ENCODE results near the gene SDK1. TPM values are rescaled to one million over a fixed set of nuclear protein-coding genes. Genes with fewer than 3 reads are reported as not detected.

The SDK1 gene
- total and polyA plus RNA-seq, 10 of the 15 experiments (the other 5 are each of a cell fraction or from before 2014, with no cell fraction given), result 0.14 to 0.33 TPM; not detected in 8

DNA sequence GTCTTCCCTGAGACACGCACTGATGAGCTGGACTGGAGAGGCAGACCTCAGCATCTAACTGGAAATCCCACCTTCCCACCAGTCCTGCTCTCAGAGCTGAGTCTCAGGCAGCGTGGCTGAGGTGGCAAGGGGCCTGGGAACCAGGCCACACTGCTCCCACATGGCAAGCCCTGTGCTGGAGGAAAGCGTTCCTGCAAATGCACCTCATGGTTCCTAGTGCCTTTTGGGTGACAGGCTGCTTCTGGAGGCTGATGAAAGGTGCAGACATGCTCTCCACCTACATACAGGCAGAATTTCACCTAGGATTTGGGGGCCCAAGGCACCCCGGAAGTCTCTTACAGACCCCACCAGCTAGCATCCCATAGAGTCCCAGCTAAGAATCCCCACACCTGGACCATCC, 948.2 kb downstream of the SDK1 start:
- no peak overlapping the region for H3K9ac ChIP-seq (ENCODE audit: control insufficient read depth, insufficient read depth, low read length)
- 37% methylated on average over 4 of the region's 4 CpGs for WGBS (ENCODE audit: insufficient coverage, insufficient replicate concordance, low lambda C conversion rate, missing lambda C conversion rate)
- no peaks in the 10 kb centered on the region for H3K79me2 ChIP-seq (ENCODE audit: control insufficient read depth, insufficient read depth, low read length)
- no peak for ATAC-seq
- H3K4me2 ChIP-seq (ENCODE audit: control insufficient read depth, insufficient read depth), result no peak overlapping the region
- no TSS peak for BruUV-seq (replicated peaks)
- ChIA-PET RAD21 (ENCODE audit: unreplicated experiment) (no interaction called here), CTCF (no interaction called here), SMC1A (ENCODE audit: uncharacterized antibody, unreplicated experiment) (no interaction called here), POLR2A (no interaction called here)
- H3K4me3 ChIP-seq, result no peak overlapping the region
- no peak overlapping the region for H2AFZ ChIP-seq (ENCODE audit: control insufficient read depth, low read depth, low read length)
- H3K9me3 ChIP-seq (replicated peaks; ENCODE audit: control insufficient read depth, insufficient read depth, low read length), result no peaks in the 10 kb centered on the region; the same call in 2 of the 3 replicates
- H3K27ac ChIP-seq (ENCODE audit: control insufficient read depth, insufficient read depth), result no peak overlapping the region
- in situ Hi-C loops (cut with MboI) (no loop called here), intact Hi-C loops (cut with micrococcal nuclease; ENCODE audit: unreplicated experiment) (no loop called here)
- no peaks in the 10 kb centered on the region for H4K20me1 ChIP-seq (ENCODE audit: control insufficient read depth, insufficient read depth)
- TF ChIP-seq, protein P1, sequence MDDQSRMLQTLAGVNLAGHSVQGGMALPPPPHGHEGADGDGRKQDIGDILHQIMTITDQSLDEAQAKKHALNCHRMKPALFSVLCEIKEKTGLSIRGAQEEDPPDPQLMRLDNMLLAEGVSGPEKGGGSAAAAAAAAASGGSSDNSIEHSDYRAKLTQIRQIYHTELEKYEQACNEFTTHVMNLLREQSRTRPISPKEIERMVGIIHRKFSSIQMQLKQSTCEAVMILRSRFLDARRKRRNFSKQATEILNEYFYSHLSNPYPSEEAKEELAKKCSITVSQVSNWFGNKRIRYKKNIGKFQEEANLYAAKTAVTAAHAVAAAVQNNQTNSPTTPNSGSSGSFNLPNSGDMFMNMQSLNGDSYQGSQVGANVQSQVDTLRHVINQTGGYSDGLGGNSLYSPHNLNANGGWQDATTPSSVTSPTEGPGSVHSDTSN (IDR thresholded peaks at IDR 0.05; ENCODE audit: insufficient replicate concordance, low read depth, low read length), result no peak
- TF ChIP-seq, protein P2, sequence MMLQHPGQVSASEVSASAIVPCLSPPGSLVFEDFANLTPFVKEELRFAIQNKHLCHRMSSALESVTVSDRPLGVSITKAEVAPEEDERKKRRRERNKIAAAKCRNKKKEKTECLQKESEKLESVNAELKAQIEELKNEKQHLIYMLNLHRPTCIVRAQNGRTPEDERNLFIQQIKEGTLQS (IDR thresholded peaks at IDR 0.05; ENCODE audit: borderline replicate concordance, extremely low read depth, low read depth, low read length), result no peak
- TF ChIP-seq RAD51 (IDR thresholded peaks at IDR 0.05) (no peak), RB1 (IDR thresholded peaks at IDR 0.05; ENCODE audit: borderline replicate concordance) (no peak), KDM1A (IDR thresholded peaks at IDR 0.05; ENCODE audit: borderline replicate concordance) (no peak), CHD1 (IDR thresholded peaks at IDR 0.05; ENCODE audit: low read depth, low read length) (no peak), BACH1 (IDR thresholded peaks at IDR 0.05; ENCODE audit: borderline replicate concordance) (no peak), TCF7 (IDR thresholded peaks at IDR 0.05; ENCODE audit: borderline replicate concordance) (no peak), STAT1 (conservative IDR thresholded peaks at IDR 0.05) (no peak), CHD4 (IDR thresholded peaks at IDR 0.05) (no peak), BHLHE40 (IDR thresholded peaks at IDR 0.05; ENCODE audit: borderline replicate concordance in 1 of 2, low read depth in 2 of 2, low read length in 1 of 2) (no peak), CHD2 (IDR thresholded peaks at IDR 0.05; ENCODE audit: borderline replicate concordance, low read depth, low read length) (no peak), IKZF2 (IDR thresholded peaks at IDR 0.05) (no peak), KAT2A (conservative IDR thresholded peaks at IDR 0.05; ENCODE audit: control insufficient read depth, low read depth, low read length) (no peak)
- TF ChIP-seq, protein P3, sequence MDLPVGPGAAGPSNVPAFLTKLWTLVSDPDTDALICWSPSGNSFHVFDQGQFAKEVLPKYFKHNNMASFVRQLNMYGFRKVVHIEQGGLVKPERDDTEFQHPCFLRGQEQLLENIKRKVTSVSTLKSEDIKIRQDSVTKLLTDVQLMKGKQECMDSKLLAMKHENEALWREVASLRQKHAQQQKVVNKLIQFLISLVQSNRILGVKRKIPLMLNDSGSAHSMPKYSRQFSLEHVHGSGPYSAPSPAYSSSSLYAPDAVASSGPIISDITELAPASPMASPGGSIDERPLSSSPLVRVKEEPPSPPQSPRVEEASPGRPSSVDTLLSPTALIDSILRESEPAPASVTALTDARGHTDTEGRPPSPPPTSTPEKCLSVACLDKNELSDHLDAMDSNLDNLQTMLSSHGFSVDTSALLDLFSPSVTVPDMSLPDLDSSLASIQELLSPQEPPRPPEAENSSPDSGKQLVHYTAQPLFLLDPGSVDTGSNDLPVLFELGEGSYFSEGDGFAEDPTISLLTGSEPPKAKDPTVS (IDR thresholded peaks at IDR 0.05; ENCODE audit: low read depth, low read length), result no peak
- TF ChIP-seq, protein P4, sequence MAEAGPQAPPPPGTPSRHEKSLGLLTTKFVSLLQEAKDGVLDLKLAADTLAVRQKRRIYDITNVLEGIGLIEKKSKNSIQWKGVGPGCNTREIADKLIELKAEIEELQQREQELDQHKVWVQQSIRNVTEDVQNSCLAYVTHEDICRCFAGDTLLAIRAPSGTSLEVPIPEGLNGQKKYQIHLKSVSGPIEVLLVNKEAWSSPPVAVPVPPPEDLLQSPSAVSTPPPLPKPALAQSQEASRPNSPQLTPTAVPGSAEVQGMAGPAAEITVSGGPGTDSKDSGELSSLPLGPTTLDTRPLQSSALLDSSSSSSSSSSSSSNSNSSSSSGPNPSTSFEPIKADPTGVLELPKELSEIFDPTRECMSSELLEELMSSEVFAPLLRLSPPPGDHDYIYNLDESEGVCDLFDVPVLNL (IDR thresholded peaks at IDR 0.05; ENCODE audit: low read depth, low read length), result no peak
- DNase-seq (ENCODE audit: low read depth, low spot score), result no peak
- H3K27me3 ChIP-seq (replicated peaks in 1 of 2; ENCODE audit: control insufficient read depth in 2 of 2, insufficient read depth in 2 of 2, low read length in 1 of 2), result no peaks in the 10 kb centered on the region
- FAIRE-seq, result no peak
- H3K4me1 ChIP-seq (ENCODE audit: control insufficient read depth, insufficient read depth, low read length), result no peaks in the 10 kb centered on the region
- no peaks in the 10 kb centered on the region for H3K36me3 ChIP-seq (ENCODE audit: control insufficient read depth in 2 of 2, insufficient read depth in 2 of 2, low read length in 1 of 2)

Data from GM12878 (cell line).